ENCODE data around the gene HOXD8.

The HOXD8 gene

GRCh38 chr2:176147800-176148496 lies 18.4 kb downstream of the HOXD8 start:
- DNase-seq (ENCODE audit: low read depth), result no peak

- DNase-seq (ENCODE audit: low read depth), result no peak
Measured at GRCh38 chr2:176148751-176149421, 19.4 kb downstream of the HOXD8 start.

DNA sequence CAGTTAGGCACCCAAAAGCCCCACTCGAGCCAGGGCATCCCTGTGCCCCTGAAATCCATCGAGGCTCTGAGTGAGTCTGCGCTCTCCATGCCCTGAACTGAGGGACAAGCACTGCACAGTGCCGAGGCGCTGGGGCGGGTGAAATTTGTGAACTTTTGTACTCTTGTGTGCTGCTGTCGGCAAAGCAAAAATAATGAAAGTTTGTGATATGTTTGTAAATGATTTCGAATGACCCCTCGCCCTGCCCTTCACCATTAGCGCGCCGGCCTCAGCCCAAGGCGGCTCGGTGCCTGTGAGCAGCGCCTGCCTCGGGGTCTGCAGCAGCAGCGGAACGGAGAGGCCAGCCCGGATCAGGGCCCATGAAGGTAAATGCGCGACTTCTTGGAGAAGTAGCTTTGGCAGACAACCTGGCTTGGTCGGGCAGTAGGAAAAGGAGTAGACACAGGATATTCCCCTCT lies 20.0 kb downstream of the HOXD8 start:
- DNase-seq (ENCODE audit: low read depth), result no peak

- DNase-seq (ENCODE audit: low read depth), result no peak
Measured at GRCh38 chr2:176149939-176150583, 20.6 kb downstream of the HOXD8 start.

- DNase-seq (ENCODE audit: low read depth), result no peak
Measured at GRCh38 chr2:176150584-176151441, 21.3 kb downstream of the HOXD8 start.

GRCh38 chr2:176151442-176152287 lies 22.2 kb downstream of the HOXD8 start, which contains the start of gene HOXD4:
HOXD4 (plus strand) TSS chr2:176151550; CDS start chr2:176151634, 84 bp downstream.
- DNase-seq (ENCODE audit: low read depth), result no peak

DNA sequence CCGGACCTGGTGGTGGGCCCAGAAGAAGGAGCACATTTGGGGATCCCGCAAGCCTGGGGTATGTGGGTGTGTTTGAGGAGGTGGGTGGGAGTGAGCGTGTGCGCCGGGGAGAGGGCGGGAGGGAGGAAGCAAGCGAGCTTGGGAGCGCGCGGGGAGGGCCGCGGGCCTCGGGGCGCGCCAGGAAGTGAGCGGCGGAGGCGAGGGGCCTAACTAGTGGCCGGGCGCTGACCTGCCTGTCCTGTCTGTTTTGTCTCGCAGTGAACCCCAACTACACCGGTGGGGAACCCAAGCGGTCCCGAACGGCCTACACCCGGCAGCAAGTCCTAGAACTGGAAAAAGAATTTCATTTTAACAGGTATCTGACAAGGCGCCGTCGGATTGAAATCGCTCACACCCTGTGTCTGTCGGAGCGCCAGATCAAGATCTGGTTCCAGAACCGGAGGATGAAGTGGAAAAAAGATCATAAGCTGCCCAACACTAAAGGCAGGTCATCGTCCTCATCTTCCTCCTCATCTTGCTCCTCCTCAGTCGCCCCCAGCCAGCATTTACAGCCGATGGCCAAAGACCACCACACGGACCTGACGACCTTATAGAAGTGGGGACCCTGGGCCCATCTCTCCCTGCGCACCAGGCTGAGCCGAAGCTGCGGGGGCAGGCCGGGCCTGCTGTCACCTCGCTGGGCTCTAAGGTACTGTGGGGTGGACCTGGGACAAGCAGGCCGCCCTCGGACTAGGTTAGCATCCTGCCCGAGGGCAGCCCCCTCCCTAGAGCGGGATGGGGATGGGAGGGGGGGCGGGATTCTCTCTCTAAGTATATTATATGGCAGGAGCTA lies 23.1 kb downstream of the HOXD8 start:
- no peak for DNase-seq (ENCODE audit: low read depth)

- DNase-seq (ENCODE audit: low read depth), result no peak
Measured at GRCh38 chr2:176154576-176155252, 25.2 kb downstream of the HOXD8 start.

GRCh38 chr2:176155356-176156044 lies 26.0 kb downstream of the HOXD8 start:
- DNase-seq (ENCODE audit: low read depth), result no peak

DNA sequence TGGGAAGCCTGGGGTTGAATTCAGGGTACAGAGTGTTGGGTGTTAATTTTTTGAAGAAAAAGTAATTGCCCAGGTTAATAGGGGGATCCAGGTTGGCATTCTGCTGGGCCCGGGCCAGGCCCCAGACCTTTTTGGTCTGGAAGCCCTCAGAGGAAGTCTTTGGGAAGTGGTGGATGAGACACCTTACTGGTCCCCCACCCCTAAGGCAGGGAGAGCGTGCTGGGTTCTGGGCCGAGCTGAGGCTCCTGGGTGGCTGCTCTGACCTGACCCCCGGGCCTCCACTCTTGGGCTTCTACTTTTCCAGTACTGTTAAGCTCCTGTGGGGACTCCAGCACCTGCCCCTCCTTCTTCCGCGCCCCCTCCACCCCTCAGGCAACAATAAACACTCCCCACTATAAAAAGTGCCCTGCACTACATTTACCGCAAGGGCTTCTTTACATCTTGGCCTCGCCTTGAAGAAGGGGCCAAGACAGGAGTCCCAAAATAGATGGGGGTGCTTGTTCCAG lies 26.8 kb downstream of the HOXD8 start:
- no peak for DNase-seq (ENCODE audit: low read depth)

GRCh38 chr2:176156807-176157498 lies 27.4 kb downstream of the HOXD8 start, which contains the start of gene HOXD3:
HOXD3 (plus strand) TSS chr2:176157307; CDS start chr2:176169115, 11,808 bp downstream.
- DNase-seq (ENCODE audit: low read depth), result no peak

GRCh38 chr2:176157499-176158185 lies 28.1 kb downstream of the HOXD8 start:
- no peak for DNase-seq (ENCODE audit: low read depth)

DNA sequence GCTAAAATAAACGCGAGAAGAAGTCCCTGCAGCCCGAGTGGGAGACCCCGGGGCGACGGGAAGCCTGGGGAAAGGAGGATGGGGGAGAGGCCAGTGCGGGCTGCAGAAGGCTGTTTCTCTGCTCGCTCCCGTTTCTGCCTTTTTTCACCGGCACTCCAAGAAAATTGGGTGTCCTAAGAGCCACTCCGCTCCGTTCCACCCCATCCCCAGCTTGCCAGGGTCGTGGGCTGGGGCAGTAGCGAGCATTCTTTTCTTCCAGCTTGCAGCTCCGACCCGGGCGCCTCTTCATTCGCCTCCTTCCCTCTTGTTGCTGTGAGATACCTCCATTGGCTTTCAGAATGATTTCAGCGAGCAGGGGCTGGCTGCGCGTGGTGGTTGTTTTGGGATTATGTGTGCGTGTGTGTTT lies 28.7 kb downstream of the HOXD8 start:
- no peak for DNase-seq (ENCODE audit: low read depth)

DNA sequence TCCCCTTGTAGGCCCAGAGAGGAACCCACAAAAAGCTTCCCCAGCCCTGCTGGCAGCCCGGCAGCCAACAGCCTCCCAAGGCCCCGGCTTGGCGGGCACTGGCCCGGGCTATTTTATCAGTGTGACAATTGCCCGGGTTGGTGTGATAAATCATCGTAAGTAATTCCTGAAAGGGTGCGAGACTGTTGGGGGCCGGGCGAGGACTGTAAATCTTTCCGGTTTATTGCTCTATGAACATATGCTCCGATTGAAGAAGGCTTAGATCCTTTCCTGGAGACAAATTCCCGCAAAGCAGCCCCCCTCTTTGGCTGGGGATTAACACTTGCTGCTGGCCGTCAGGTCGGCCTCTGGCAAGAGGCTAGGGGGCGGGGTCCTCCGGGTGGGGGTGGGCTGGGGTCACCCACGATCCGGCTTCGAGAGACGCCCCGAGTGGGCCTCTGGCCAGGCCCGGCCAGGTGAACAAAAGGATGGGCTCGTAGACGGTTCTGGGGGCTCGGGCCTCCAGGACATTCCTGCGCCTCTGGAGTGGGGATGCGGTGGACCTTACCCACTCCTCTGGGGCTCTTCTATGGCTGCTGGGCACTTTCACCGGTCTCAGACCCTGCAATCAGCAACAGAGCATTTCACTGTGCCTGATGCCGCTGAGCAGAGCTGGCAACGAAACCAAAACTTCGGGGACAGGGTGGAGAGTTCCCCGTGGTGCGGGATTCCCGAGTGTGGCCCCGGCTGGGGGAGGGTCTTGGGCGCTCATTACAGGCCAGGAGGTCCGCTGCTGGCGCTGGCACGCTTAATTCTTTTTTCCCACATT lies 29.6 kb downstream of the HOXD8 start:
- DNase-seq (ENCODE audit: low read depth), result no peak

GRCh38 chr2:176159663-176160250 lies 30.3 kb downstream of the HOXD8 start:
- no peak for DNase-seq (ENCODE audit: low read depth)
